Ascending aorta (tissue), 2 donors: ENCODE results near the gene CYP2A6. TPM values are rescaled to one million over a fixed set of nuclear protein-coding genes. Genes with fewer than 3 reads are reported as not detected.
"Not testable (repeated sequence)": the region's sequence is repeated elsewhere in the genome, so short reads cannot be mapped to it uniquely, and the experiment has no call there.

Experiments
- DNase-seq, 2 donors: peaks; one replicate each; pipeline ENCODE4 v3.0.0-alpha.2; 2019; ENCODE audit warnings: low spot score in 2 of 2
- H3K27ac ChIP-seq, 2 donors: fragments of 200-600 bp; sonication (generic); one replicate each; pipeline ENCODE4 v1.5.1; 2016 to 2017; ENCODE audit warnings: mild to moderate bottlenecking in 1 of 2
- H3K27me3 ChIP-seq: fragments of 200-600 bp; sonication (generic); one replicate; pipeline ENCODE4 v1.5.1; 2017
- H3K36me3 ChIP-seq, 2 donors: fragments of 200-600 bp; sonication (generic); one replicate each; pipeline ENCODE4 v1.5.1; 2016
- H3K4me1 ChIP-seq, 2 donors: fragments of 200-600 bp; sonication (generic); one replicate each; pipeline ENCODE4 v1.5.1; 2016 to 2017; ENCODE audit warnings: mild to moderate bottlenecking in 1 of 2
- H3K4me3 ChIP-seq, 2 donors: fragments of 200-600 bp; sonication (generic); one replicate each; pipeline ENCODE4 v1.5.1; 2016 to 2017; ENCODE audit warnings: mild to moderate bottlenecking in 1 of 2
- H3K9me3 ChIP-seq, 2 donors: fragments of 200-600 bp; sonication (generic); one replicate each; pipeline ENCODE4 v1.5.1; 2016
- intact Hi-C: fragments of 100-400 bp; cut with DNase I; formaldehyde crosslinking; loops from one replicate; pipeline ENCODE4 v1.15.1; 2023
- total RNA-seq: library from RNA; depleted of rRNA; stranded (reverse); fragments of >200 nt; gene quantifications from one replicate; pipeline ENCODE4 v1.1.0, GENCODE V29; 2016
- TF ChIP-seq, protein P1 (sequence below), 3 experiments: fragments of 200-600 bp in 2 of 3; fragments of 450-650 bp in 1 of 3; sonication (generic) in 2 of 3; IDR thresholded peaks; one replicate each; pipeline ENCODE4 v1.5.1; 2016 to 2019; ENCODE audit warnings: antibody characterized with exemption in 3 of 3, mild to moderate bottlenecking in 1 of 3, moderate library complexity in 1 of 3

CYP2A6 gene
- total RNA-seq, 1 donor from 2014 or later, result not detected

DNA sequence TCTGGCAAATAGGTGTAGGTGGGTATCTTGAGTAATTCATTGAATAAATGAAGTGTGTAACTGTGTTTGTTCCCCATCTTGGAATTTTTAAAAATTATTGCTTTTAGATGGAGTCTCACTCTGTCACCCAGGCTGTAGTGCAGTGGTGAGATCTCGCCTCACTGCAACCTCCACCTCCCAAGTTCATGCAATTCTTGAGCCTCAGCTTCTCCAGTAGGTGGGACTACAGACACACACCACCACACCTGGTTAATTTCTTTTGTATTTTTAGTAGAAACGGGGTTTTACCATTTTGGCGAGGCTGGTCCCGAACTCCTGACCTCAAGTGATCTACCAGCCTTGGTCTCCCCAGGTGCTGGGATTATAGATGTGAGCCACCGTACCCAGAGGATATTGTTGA, 7.9 kb upstream of the CYP2A6 start:
- Histone ChIP-seq H3K36me3 (no peaks in the 10 kb centered on the region), H3K4me3 (no peak overlapping the region), H3K4me1 (no peaks in the 10 kb centered on the region), H3K27me3 (no peaks in the 10 kb centered on the region), H3K9me3 (no peaks in the 10 kb centered on the region), H3K27ac (no peak overlapping the region)
- TF ChIP-seq, protein P1, sequence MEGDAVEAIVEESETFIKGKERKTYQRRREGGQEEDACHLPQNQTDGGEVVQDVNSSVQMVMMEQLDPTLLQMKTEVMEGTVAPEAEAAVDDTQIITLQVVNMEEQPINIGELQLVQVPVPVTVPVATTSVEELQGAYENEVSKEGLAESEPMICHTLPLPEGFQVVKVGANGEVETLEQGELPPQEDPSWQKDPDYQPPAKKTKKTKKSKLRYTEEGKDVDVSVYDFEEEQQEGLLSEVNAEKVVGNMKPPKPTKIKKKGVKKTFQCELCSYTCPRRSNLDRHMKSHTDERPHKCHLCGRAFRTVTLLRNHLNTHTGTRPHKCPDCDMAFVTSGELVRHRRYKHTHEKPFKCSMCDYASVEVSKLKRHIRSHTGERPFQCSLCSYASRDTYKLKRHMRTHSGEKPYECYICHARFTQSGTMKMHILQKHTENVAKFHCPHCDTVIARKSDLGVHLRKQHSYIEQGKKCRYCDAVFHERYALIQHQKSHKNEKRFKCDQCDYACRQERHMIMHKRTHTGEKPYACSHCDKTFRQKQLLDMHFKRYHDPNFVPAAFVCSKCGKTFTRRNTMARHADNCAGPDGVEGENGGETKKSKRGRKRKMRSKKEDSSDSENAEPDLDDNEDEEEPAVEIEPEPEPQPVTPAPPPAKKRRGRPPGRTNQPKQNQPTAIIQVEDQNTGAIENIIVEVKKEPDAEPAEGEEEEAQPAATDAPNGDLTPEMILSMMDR (IDR thresholded peaks at IDR 0.05), result no peak
- no peak for DNase-seq
- intact Hi-C loops, result no loop called here

DNA sequence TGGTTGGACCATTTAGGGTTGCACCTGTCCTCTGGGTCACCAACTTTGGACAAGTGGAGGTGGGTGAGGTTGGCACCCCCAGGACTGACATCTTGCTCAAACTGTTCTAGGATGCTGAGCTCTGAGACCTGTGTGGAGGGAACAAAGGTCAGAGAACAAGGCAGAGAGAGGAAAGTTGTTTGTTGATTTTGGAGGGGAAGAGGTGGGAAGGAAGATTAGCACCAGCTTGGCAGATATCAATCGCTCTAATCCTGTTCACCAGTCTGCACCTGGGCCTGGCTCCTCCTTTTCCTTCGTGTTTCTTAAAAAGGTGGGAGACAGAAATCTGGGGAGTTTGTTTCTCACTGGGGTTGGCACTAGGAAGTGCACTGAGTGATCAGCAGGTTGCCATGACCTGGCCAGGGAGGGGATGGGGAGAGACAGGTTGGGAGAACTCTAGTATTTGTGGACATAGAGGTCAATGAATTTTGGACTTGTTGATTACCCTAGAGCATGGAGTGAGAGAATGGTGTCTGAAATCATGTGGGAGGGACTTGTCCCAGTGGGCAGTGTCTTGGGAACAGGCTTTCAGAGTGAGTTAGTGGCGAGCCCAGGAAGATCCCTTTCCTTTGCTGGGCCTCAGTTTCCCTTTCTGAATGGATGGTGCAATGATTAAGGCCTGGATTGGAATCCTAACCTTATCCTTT, 2.4 kb upstream of the CYP2A6 start:
- H3K36me3 ChIP-seq, H3K9me3 ChIP-seq, H3K27me3 ChIP-seq, H3K4me3 ChIP-seq, H3K4me1 ChIP-seq, intact Hi-C loops, DNase-seq, H3K27ac ChIP-seq: not testable (repeated sequence)

DNA sequence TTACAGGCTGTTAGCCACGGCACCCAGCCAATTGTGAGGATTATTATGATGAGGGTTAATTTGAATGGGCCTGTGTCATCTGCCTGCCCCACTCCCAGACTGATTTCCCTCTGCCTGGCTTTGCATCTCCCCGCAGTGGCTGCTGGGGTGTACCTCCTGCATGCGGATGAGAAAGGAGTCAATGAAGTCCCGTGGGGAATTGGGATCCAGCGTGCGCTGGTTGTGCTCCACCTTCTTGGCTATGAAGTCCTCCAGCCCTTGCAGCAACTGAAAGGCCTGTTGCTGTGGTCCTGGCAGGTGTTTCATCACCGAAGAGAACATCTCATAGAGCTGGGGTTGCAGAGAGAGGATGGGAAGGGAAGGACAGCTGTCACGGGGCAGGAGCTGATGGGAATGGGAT, 3.5 kb downstream of the CYP2A6 start:
- H3K36me3 ChIP-seq, H3K9me3 ChIP-seq, DNase-seq, H3K4me1 ChIP-seq, H3K4me3 ChIP-seq, H3K27ac ChIP-seq, intact Hi-C loops, H3K27me3 ChIP-seq: not testable (repeated sequence)

DNA sequence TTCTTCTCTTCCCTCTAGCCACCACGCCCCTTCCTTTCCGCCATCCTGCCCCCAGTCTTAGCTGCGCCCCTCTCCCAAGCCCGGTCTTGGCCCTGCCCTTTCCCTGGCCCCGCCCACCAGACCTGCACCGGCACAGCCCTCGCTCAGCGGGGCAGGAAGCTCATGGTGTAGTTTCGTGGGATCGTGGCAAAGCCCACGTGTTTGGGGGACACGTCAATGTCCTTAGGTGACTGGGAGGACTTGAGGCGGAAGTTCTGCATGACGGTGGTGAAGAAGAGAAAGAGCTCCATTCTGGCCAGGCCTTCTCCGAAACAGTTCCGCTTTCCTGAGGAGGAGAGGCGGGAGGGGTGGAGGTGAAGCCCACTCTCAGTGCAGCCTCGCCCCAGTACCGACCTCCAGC, 6.6 kb downstream of the CYP2A6 start:
- peak in 1 of 2 donors; percentile 31 for DNase-seq
- intact Hi-C loops, H3K27ac ChIP-seq, H3K4me1 ChIP-seq, H3K27me3 ChIP-seq, H3K36me3 ChIP-seq, H3K9me3 ChIP-seq: not testable (repeated sequence)
- H3K4me3 ChIP-seq, result peak overlapping the region in 1 of 2 donors; percentile 44

DNA sequence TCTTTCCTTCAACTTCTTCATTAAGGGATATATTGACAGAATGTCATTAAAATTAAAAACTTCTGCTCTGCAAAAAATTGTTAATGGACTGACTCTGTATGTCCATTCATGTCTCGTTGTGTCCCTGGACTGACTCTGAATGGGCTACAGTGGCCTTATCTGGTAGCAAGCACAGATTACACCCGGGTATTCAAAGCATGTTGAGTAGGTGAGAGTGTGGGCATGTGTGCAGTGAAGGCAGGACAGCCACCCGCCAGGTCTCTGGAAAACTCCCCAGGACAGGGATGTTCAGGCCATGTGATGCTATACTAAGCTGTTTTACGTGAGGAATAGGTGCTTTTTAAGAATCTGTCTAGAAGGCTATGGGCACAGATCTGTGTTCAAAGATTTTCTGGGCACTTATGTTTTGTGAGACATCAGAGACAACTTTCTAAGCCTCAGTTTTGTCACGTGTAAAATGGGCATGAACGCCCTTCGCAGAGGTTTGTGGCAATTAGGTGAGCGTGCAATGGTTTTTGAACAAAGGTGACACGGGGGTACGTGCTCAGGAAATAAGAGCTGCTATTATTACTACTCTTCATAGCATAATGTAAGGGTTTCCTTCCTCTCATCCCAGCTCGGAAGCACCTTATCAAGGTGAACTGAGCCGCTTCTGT, 7.1 kb downstream of the CYP2A6 start:
- H3K4me3 ChIP-seq, result peak overlapping the region in 1 of 2 donors; percentile 44
- DNase-seq, intact Hi-C loops: not testable (repeated sequence)

DNA sequence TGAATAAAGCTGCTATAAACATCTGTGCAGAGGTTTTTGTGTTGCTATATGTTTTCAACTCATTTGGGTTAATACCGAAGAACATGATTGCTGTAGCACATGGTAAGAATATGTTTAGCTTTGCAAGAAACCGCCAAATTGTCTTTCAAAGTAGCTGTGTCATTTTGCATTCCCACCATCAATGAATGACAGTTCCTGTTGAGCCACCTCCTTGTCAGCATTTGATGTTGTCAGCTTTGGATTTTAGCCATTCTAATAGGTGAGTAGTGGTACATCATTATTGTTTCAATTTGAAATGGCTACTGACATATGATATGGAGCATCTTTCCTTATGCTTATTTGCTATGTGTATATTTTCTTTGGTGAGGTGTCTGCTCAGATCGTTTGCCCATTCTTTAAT, 8.2 kb downstream of the CYP2A6 start:
- intact Hi-C loops, H3K9me3 ChIP-seq, H3K4me3 ChIP-seq, H3K27ac ChIP-seq, H3K4me1 ChIP-seq, DNase-seq, H3K36me3 ChIP-seq, H3K27me3 ChIP-seq: not testable (repeated sequence)

More for the DNA sequence above, 7.1 kb downstream of the CYP2A6 start:
- H3K9me3 ChIP-seq, H3K27me3 ChIP-seq, H3K36me3 ChIP-seq, H3K27ac ChIP-seq, H3K4me1 ChIP-seq: not testable (repeated sequence)

DNA sequence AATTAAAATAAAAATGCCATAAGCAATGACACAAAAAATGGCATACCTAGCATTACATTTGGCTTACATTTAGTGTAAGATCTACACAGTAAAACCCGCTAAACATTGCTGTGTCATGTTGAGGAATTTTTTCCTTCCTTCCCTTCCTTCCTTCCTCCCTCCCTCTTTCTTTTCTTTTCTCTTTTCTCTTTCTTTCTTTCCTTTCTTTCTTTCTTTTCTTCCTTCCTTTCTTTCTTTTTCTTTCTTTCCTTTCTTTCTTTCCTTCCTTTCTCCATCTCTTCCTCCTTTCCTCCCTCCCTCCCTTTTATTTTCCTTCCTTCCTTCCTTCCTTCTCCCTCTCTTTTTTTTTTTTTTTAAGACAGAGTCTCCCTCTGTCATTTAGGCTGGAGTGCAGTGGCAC, 11.8 kb downstream of the CYP2A6 start:
- H3K4me3 ChIP-seq, H3K36me3 ChIP-seq, H3K27ac ChIP-seq, H3K4me1 ChIP-seq, H3K9me3 ChIP-seq, DNase-seq, intact Hi-C loops, H3K27me3 ChIP-seq: not testable (repeated sequence)

DNA sequence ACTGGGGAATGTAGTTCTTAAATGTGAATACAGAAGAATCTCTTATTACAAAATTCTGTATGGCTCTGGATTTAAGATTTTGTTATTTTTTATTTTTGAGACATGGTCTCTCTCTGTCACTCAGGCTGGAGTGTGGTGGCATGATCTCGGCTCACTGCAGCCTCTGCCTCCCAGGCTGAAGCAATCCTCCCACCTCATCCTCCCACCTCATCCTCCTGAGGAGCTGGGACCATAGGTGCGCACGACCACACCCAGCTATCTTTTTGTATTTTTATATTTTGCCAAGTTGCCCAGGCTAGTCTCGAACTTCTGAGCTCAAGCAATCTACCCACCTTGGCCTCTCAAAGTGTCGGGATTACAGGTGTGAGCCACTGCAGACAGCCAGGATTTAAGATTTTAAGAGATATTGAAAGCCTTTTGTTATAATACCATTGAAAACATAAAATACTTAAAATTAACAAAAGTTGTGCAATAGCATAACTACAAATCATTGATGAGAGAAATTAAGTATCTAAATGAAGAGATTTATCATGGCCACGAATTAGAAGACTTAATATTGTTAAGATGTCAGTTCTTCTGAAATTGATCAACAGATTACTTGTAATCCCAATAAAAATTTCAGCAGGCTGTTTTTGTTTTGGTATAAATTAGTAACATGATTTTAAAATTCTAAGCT, 13.4 kb downstream of the CYP2A6 start:
- Histone ChIP-seq H3K27me3 (no peaks in the 10 kb centered on the region), H3K36me3 (no peaks in the 10 kb centered on the region), H3K4me3 (no peak overlapping the region), H3K4me1 (no peaks in the 10 kb centered on the region), H3K9me3 (no peaks in the 10 kb centered on the region), H3K27ac (no peak overlapping the region)
- DNase-seq, result no peak
- TF ChIP-seq, protein P1 (IDR thresholded peaks at IDR 0.05), result no peak
- intact Hi-C loops, result no loop called here

DNA sequence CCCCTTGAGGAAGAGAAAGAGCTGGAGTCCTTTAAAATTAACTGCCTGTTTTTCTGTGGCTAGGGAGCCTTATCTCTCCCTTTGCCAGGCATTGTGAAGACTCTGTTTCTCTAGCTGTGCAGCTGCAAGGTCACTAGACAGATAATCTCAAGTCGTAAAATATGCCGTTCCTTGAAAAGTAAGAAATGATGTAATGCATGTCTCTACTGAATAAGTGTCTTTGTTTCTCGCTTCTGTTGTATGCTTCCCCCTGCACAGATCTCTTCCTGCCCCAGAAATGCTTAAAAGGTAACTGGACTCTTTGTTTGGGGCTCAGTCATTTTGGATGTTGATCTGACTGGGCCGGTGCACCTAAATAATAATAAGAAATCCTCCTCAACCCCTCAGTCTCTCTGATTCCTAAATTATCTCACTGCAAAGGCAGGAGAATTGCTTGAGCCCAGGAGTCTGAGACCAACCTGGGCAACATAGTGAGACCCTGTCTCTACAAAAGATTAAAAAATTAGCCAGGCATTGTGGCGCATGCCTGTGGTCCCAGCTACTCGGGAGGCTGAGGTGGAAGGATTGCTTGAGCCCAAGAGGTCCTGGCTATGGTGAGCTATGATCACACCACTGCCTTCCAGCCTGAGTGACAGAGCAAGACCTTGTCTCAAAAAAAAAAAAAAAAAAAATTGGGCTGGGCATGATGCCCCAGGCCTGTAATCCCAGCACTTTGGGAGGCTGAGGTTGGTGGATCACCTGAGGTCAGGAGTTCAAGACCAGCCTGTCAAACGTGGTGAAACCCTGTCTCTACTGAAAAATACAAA, 16.3 kb downstream of the CYP2A6 start:
- H3K27me3 ChIP-seq, intact Hi-C loops, H3K4me3 ChIP-seq, H3K9me3 ChIP-seq, H3K36me3 ChIP-seq, H3K27ac ChIP-seq, DNase-seq, H3K4me1 ChIP-seq: not testable (repeated sequence)

DNA sequence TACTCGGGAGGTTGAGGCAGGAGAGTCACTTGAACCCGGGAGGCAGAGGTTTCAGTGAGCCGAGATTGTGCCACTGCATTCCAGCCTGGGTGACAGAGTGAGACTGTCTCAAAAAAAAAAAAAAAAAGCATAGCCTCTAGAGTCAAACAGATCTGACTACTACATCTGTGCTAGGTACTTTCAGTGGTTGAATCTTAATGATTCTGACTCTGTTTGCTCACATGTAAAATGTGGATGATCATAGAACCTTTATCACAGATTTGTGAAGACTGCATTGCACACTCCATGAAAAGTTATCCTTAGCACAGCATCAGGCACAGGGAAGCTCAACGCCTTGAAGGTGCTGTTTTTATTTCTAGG, 17.8 kb downstream of the CYP2A6 start:
- H3K9me3 ChIP-seq, H3K27ac ChIP-seq, H3K27me3 ChIP-seq, intact Hi-C loops, DNase-seq, H3K4me1 ChIP-seq, H3K4me3 ChIP-seq: not testable (repeated sequence)
- peaks cover 1 to 17% of the 10 kb centered on the region in 2 donors for H3K36me3 ChIP-seq
